ENCODE measurements around the gene CTNNA3.

DNA sequence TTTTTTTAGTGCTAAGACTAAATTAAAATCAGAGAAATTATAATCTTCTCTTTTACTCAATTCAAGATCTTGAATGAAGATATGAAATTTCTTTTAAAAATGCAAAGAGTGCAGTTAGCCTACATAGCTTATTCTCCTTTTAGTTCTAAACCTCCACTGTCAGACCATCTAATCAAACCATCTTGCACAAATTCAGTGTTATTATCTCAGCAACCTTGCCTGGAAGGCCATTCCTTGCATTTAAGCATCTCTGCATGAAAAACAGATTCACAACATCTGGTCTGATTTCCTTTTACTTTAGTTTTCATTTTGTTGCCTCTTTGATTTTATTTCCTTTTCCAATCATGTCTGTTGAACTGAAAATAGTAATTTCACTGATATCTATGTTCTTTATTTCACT lies 1297.3 kb downstream of the CTNNA3 start:
- TF ChIP-seq, protein P1, sequence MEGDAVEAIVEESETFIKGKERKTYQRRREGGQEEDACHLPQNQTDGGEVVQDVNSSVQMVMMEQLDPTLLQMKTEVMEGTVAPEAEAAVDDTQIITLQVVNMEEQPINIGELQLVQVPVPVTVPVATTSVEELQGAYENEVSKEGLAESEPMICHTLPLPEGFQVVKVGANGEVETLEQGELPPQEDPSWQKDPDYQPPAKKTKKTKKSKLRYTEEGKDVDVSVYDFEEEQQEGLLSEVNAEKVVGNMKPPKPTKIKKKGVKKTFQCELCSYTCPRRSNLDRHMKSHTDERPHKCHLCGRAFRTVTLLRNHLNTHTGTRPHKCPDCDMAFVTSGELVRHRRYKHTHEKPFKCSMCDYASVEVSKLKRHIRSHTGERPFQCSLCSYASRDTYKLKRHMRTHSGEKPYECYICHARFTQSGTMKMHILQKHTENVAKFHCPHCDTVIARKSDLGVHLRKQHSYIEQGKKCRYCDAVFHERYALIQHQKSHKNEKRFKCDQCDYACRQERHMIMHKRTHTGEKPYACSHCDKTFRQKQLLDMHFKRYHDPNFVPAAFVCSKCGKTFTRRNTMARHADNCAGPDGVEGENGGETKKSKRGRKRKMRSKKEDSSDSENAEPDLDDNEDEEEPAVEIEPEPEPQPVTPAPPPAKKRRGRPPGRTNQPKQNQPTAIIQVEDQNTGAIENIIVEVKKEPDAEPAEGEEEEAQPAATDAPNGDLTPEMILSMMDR (IDR thresholded peaks at IDR 0.05): no peak
- TF ChIP-seq POLR2A (IDR thresholded peaks at IDR 0.05): no peak
